Body of pancreas (tissue), 4 donors: ENCODE data around the gene PPT2. TPM values are rescaled to one million over a fixed set of nuclear protein-coding genes. Genes with fewer than 3 reads are reported as not detected.

Experiments
- ATAC-seq: fragments of 150-250 bp; one replicate; pipeline ENCODE4 v1.9.1; 2016
- DNase-seq, 4 donors: peaks; one replicate each; pipeline ENCODE4 v3.0.0-alpha.2; 2019
- H3K27ac ChIP-seq, 4 donors: fragments of 200-600 bp; sonication (generic); 1 replicate in 3 of 4; 2 replicates in 1 of 4; pipeline versions ENCODE4 v1.5.1 to v1.6.1; 2016 to 2019; ENCODE audit warnings: mild to moderate bottlenecking in 1 of 4, mixed read lengths in 1 of 4, moderate library complexity in 1 of 4
- H3K27me3 ChIP-seq, 2 donors: fragments of 200-600 bp; sonication (generic); one replicate each; pipeline ENCODE4 v1.6.0; 2016; ENCODE audit warnings: mild to moderate bottlenecking in 1 of 2
- H3K36me3 ChIP-seq, 2 donors: fragments of 200-600 bp; sonication (generic); replicated peaks in 1 of 2; 2 replicates each; pipeline ENCODE4 v1.5.1; 2016; ENCODE audit warnings: low read depth in 2 of 2; ENCODE audit not compliant: insufficient read depth in 1 of 2
- H3K4me1 ChIP-seq: fragments of 200-600 bp; sonication (generic); one replicate; pipeline ENCODE4 v1.6.0; 2016
- H3K4me3 ChIP-seq, 2 donors: fragments of 200-600 bp; sonication (generic); 1 replicate in 1 of 2; 2 replicates in 1 of 2; pipeline ENCODE4 v1.5.1; 2016 to 2019
- H3K9me3 ChIP-seq, 3 donors: fragments of 200-600 bp; sonication (generic); 1 replicate in 2 of 3; 2 replicates in 1 of 3; pipeline ENCODE4 v1.5.1; 2016
- POLR2A ChIP-seq, 3 donors: fragments of 450-650 bp; IDR thresholded peaks; one replicate each; pipeline ENCODE4 v1.6.1; 2016; ENCODE audit warnings: antibody characterized with exemption in 3 of 3, mild to moderate bottlenecking in 2 of 3
- WGBS, 2 donors: methylation state at CpG; one replicate each; pipeline ENCODE4 v1.1.5; 2017; 5-methylcytosine and 5-hydroxymethylcytosine counted together
- intact Hi-C: fragments of 100-400 bp; cut with DNase I; formaldehyde crosslinking; loops from one replicate; pipeline ENCODE4 v1.15.1; 2023
- total RNA-seq, 2 donors: library from RNA; depleted of rRNA; stranded (reverse); fragments of >200 nt; gene quantifications; one replicate each; pipeline ENCODE4 v1.1.0, GENCODE V29; 2016
- TF ChIP-seq, protein P1 (sequence below), 7 experiments: fragments of 450-650 bp in 4 of 7; fragments of 200-600 bp in 3 of 7; sonication (generic) in 3 of 7; IDR thresholded peaks; one replicate each; pipeline ENCODE4 v1.5.1; 2016 to 2019; ENCODE audit warnings: antibody characterized with exemption in 7 of 7

The PPT2 gene
- total RNA-seq, 2 donors from 2014 or later = 3.6 to 9.9 TPM

DNA sequence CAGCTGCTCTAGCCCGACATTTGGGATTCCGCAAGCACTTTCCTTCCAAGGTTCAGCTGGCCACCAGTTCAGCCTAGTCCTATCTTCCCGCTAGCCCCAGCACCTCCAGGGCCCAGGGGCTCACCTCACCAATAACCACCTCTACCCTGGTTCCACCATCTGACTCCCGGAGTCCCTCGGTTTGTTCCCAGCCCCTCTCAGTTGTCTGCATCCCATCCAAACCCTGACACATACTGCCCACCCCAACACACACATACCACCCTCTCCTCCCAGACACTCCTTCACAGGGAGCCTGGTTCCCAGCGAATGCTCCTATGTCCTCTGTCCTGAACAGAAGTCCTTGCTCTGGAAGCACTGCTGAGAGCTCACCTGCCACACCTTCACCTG is 45.2 kb upstream of the PPT2 start:
- H3K4me3 ChIP-seq = no peak overlapping the region
- H3K36me3 ChIP-seq = no peaks in the 10 kb centered on the region
- H3K4me1 ChIP-seq = peaks cover 26% of the 10 kb centered on the region
- H3K27ac ChIP-seq = peak overlapping the region; percentile 6 to 59 (median 27)
- intact Hi-C loops = no loop called here
- TF ChIP-seq, protein P1, sequence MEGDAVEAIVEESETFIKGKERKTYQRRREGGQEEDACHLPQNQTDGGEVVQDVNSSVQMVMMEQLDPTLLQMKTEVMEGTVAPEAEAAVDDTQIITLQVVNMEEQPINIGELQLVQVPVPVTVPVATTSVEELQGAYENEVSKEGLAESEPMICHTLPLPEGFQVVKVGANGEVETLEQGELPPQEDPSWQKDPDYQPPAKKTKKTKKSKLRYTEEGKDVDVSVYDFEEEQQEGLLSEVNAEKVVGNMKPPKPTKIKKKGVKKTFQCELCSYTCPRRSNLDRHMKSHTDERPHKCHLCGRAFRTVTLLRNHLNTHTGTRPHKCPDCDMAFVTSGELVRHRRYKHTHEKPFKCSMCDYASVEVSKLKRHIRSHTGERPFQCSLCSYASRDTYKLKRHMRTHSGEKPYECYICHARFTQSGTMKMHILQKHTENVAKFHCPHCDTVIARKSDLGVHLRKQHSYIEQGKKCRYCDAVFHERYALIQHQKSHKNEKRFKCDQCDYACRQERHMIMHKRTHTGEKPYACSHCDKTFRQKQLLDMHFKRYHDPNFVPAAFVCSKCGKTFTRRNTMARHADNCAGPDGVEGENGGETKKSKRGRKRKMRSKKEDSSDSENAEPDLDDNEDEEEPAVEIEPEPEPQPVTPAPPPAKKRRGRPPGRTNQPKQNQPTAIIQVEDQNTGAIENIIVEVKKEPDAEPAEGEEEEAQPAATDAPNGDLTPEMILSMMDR (IDR thresholded peaks at IDR 0.05) = no peak
- TF ChIP-seq POLR2A (IDR thresholded peaks at IDR 0.05) = no peak
- H3K9me3 ChIP-seq = no peaks in the 10 kb centered on the region
- no peaks in the 10 kb centered on the region for H3K27me3 ChIP-seq
- DNase-seq = no peak
- WGBS, 2 donors = 27 to 39% methylated on average over 5 to 6 of the region's 6 CpGs
- ATAC-seq = no peak

DNA sequence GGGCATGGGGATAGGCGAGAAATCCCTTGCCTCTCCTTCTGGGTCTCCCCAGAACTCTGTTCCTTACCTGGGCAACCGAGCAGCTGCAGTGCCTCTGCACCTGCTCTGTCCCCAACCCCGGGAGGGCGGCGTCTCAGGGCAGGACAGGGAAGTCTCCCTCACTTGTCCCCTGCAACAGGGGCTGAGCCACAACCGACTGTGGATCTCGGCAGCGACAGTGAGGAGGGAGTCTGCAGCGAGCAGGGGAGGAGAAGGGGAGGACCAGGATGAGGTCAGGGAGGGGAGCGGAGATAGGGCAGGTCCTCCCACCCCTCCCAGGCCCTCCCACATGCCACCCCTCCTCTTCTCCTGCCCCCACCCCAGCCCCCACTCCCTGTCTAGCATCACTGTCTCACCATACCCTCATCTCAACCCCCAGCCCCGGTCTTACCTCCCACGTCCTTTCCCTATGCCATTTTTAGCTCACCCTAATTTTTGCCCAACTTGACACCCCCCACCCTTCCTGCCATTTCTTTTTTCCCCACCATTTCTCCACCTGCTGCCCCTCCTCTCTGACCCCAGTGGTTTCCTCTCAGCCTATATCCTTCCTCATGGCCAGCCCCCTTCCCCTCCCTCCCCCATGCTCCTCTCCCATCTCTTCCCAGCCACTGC is 44.7 kb upstream of the PPT2 start, which contains the start of gene TNXB:
TNXB (minus strand) TSS at position 225 of the 651 bp plus-strand sequence. CDS start 11,140 bp downstream, outside the sequence.
- no peak for ATAC-seq
- DNase-seq = no peak
- TF ChIP-seq, protein P1 (IDR thresholded peaks at IDR 0.05) = no peak
- no peak for TF ChIP-seq POLR2A (IDR thresholded peaks at IDR 0.05)
- 5 to 8% methylated on average over 10 to 12 of the region's 12 CpGs for WGBS, 2 donors
- Histone ChIP-seq H3K9me3 (no peaks in the 10 kb centered on the region), H3K4me1 (peaks cover 31% of the 10 kb centered on the region), H3K4me3 (no peak within 1 kb of the TSS), H3K27ac (peak within 1 kb of the TSS; percentile 6 to 59 (median 27)), H3K36me3 (no peaks in the 10 kb centered on the region), H3K27me3 (no peaks in the 10 kb centered on the region)
- intact Hi-C loops = no loop called here

DNA sequence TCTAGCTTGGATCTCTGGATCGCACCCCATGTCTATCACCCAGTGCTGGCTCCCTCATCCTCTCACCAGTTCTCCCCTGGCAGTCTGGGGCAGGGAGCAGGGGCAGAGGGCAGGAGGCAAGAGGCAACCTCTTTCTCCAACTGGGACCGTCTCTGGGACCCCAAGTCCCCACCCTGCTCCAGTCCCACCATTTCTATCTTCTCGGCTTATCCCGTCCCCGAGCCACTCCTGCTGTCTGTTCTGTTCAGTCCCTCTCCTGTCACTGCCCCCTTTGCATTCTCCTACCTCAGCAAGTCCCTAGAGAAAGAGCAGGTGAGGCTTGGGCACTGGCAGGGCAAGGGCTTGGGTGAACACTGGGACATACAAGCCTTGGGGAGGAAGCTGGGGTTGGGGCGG is 44.2 kb upstream of the PPT2 start:
- no peaks in the 10 kb centered on the region for H3K27me3 ChIP-seq
- 32 to 47% methylated on average over 6 of the region's 6 CpGs for WGBS, 2 donors
- intact Hi-C loops = no loop called here
- peaks cover 33% of the 10 kb centered on the region for H3K4me1 ChIP-seq
- H3K4me3 ChIP-seq = no peak overlapping the region
- TF ChIP-seq, protein P1 (IDR thresholded peaks at IDR 0.05) = no peak
- TF ChIP-seq POLR2A (IDR thresholded peaks at IDR 0.05) = no peak
- no peaks in the 10 kb centered on the region for H3K36me3 ChIP-seq
- ATAC-seq (no peak), DNase-seq (no peak)
- H3K9me3 ChIP-seq = no peaks in the 10 kb centered on the region
- no peak overlapping the region for H3K27ac ChIP-seq

DNA sequence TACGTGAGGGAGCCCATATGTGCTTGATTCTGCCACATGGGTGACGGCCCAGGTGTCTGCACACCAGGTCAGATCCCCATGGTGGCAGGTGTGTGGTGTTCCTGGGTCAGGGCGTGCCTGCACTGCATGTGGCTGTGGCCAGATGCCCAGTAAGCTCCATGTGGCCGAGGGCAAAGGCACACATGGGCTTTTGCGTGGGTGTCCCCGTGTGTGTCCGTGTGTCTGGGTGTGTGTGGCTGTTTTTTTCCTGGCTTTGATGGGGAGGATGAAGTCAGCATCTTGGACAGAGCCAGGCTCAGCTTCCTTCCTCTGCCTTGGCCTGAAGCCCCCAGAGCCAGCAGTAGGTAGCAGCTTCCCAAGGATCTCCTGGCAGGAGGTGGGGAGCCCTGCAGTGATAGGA is 43.3 kb upstream of the PPT2 start:
- ATAC-seq (no peak), DNase-seq (peak in 1 of 4 donors; percentile 43)
- H3K36me3 ChIP-seq = no peaks in the 10 kb centered on the region
- 24% methylated on average over 7 of the region's 7 CpGs; no CpG with 5 or more reads in 1 of the 2 donors for WGBS, 2 donors
- peak overlapping the region in 1 of 4 donors; percentile 18 for H3K27ac ChIP-seq
- H3K4me1 ChIP-seq = peaks cover 33% of the 10 kb centered on the region
- intact Hi-C loops = no loop called here
- TF ChIP-seq POLR2A (IDR thresholded peaks at IDR 0.05) = no peak
- TF ChIP-seq, protein P1 (IDR thresholded peaks at IDR 0.05) = no peak
- H3K9me3 ChIP-seq = no peaks in the 10 kb centered on the region
- H3K27me3 ChIP-seq = no peaks in the 10 kb centered on the region
- H3K4me3 ChIP-seq = no peak overlapping the region
